GM21737 (cell line): ENCODE data around the gene CWC25.
A peak's percentile ranks its signal among the peaks of the same experiment; 100 is the strongest.
"Not testable (repeated sequence)": the region's sequence is repeated elsewhere in the genome, so short reads cannot be mapped to it uniquely, and the experiment has no call there.

Experiments used
- ATAC-seq: cut with Tn5 transposase; IDR thresholded peaks from one replicate; pipeline ENCODE4 v1.9.1; 2021; ENCODE audit warnings: mild to moderate bottlenecking, moderate library complexity; ENCODE audit not compliant: unreplicated experiment

CWC25 gene

GRCh38 chr17:38824899-38825761 lies at the start of gene CWC25:
Gene CWC25 (minus strand): TSS chr17:38825321. CDS start chr17:38825183, 138 bp downstream.
- peak; percentile 76 for ATAC-seq

GRCh38 chr17:38873640-38874380 lies 48.7 kb upstream of the CWC25 start:
- no peak for ATAC-seq

GRCh38 chr17:38872671-38873385 lies 47.7 kb upstream of the CWC25 start:
- ATAC-seq, result no peak

GRCh38 chr17:38872027-38872511 lies 46.9 kb upstream of the CWC25 start:
- ATAC-seq, result no peak

GRCh38 chr17:38871247-38872015 lies 46.3 kb upstream of the CWC25 start:
- no peak for ATAC-seq

- ATAC-seq, result no peak
These were observed 45.4 kb upstream of the CWC25 start for GRCh38 chr17:38870259-38871165.

- peak; percentile 35 for ATAC-seq
These were observed 44.6 kb upstream of the CWC25 start, which contains the start of gene LASP1 for GRCh38 chr17:38869526-38870258. Gene LASP1 (plus strand): TSS chr17:38870058. CDS start chr17:38870190, 132 bp downstream.

GRCh38 chr17:38868817-38869525 lies 43.9 kb upstream of the CWC25 start:
- ATAC-seq, result peak; percentile 34

- no peak for ATAC-seq
These were observed 43.1 kb upstream of the CWC25 start for GRCh38 chr17:38867968-38868816.

GRCh38 chr17:38867179-38867967 lies 42.3 kb upstream of the CWC25 start:
- ATAC-seq, result no peak

GRCh38 chr17:38864636-38865398 lies 39.7 kb upstream of the CWC25 start:
- no peak for ATAC-seq

- no peak for ATAC-seq
These were observed 36.3 kb upstream of the CWC25 start for GRCh38 chr17:38861399-38861843.

- ATAC-seq, result no peak
These were observed 32.1 kb upstream of the CWC25 start for GRCh38 chr17:38857271-38857670.

GRCh38 chr17:38855101-38855714 lies 30.1 kb upstream of the CWC25 start:
- ATAC-seq, result not testable (repeated sequence)
